Measurements from ENCODE around the gene DYSF. TPM values are rescaled to one million over a fixed set of nuclear protein-coding genes. Genes with fewer than 3 reads are reported as not detected.

The DYSF gene
- total RNA-seq, 1 experiment from 2014 or later, result 5.5 TPM

DNA sequence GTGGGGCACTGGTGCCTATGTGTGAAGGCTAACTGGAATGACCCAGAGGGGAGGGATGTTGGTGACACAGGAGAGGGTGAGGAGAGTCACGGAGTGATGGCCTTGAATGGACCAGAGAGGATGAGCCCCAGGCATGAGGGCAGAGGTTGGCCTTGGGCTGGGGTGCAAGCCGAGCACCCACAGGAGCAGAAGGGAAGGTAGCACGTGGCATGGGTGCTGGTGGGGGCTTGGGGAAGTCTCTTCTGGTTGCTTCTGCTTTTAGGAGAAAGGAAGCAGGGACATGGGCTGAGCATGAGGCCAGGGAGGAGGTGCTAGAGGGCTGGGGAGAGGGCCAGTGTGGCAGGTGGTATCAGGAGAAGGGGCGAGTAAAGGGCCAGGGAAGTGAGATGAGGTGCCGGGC is 183.8 kb downstream of the DYSF start:
- no peak overlapping the region for H3K27ac ChIP-seq (ENCODE audit: insufficient read length, low read depth, low read length)
- no peak overlapping the region for H4K8ac ChIP-seq (replicated peaks; ENCODE audit: insufficient read length, low read depth, low read length)
- H3T11ph ChIP-seq (ENCODE audit: low read length), result no peak overlapping the region
- H2AK5ac ChIP-seq (ENCODE audit: insufficient read length, low read length), result no peak overlapping the region
- no peak overlapping the region for H3K23ac ChIP-seq (ENCODE audit: insufficient read length, low read depth, low read length)
- Mint-ChIP-seq H3K27me3 (ENCODE audit: low read depth) (no peaks in the 10 kb centered on the region), H3K36me3 (ENCODE audit: insufficient read depth in 1 of 3, low read depth in 3 of 3) (no peaks in the 10 kb centered on the region), H3K27ac (no peak overlapping the region), H3K9me3 (no peaks in the 10 kb centered on the region), H3K4me3 (no peak overlapping the region), H3K4me1 (peaks cover 0 to 2% of the 10 kb centered on the region in 2 experiments; a peak in 2 of 4 replicates)
- no peak overlapping the region for H4K5ac ChIP-seq (ENCODE audit: insufficient read length, low read depth, low read length)
- no peak overlapping the region for H4K91ac ChIP-seq (ENCODE audit: insufficient read length, low read depth, low read length)
- H3K14ac ChIP-seq (ENCODE audit: insufficient read depth, low read length), result no peak overlapping the region; the same call in 1 of the 2 replicates
- WGBS (ENCODE audit: extremely low coverage, insufficient read length, low lambda C conversion rate), result no CpG with 5 or more reads among the region's 5 CpGs
- H2AFZ ChIP-seq (ENCODE audit: low read length), result no peak overlapping the region
- H2BK120ac ChIP-seq (ENCODE audit: low read depth, low read length, poor library complexity, severe bottlenecking), result no peak overlapping the region
- no peak overlapping the region for H3K56ac ChIP-seq (ENCODE audit: insufficient read length, low read depth, low read length)
- TF ChIP-seq, protein P1, sequence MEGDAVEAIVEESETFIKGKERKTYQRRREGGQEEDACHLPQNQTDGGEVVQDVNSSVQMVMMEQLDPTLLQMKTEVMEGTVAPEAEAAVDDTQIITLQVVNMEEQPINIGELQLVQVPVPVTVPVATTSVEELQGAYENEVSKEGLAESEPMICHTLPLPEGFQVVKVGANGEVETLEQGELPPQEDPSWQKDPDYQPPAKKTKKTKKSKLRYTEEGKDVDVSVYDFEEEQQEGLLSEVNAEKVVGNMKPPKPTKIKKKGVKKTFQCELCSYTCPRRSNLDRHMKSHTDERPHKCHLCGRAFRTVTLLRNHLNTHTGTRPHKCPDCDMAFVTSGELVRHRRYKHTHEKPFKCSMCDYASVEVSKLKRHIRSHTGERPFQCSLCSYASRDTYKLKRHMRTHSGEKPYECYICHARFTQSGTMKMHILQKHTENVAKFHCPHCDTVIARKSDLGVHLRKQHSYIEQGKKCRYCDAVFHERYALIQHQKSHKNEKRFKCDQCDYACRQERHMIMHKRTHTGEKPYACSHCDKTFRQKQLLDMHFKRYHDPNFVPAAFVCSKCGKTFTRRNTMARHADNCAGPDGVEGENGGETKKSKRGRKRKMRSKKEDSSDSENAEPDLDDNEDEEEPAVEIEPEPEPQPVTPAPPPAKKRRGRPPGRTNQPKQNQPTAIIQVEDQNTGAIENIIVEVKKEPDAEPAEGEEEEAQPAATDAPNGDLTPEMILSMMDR (conservative IDR thresholded peaks at IDR 0.05), result no peak
- no peaks in the 10 kb centered on the region for H4K20me1 ChIP-seq (ENCODE audit: control insufficient read depth, insufficient read depth, insufficient read length)
- no peaks in the 10 kb centered on the region for H3K79me2 ChIP-seq (ENCODE audit: insufficient read depth, low read length)
- no peaks in the 10 kb centered on the region for H3K9me3 ChIP-seq (ENCODE audit: control insufficient read depth, low read depth, low read length)
- no peak overlapping the region for H3K9ac ChIP-seq (ENCODE audit: extremely low read depth, insufficient read length, low read length)
- no peak overlapping the region for H3K4me2 ChIP-seq (ENCODE audit: insufficient read depth, insufficient read length, low read length)
- H3K18ac ChIP-seq (ENCODE audit: insufficient read length, low read depth, low read length), result no peak overlapping the region
- DNase-seq, result peak; percentile 12
- H3K27me3 ChIP-seq (ENCODE audit: insufficient read depth, low read length), result no peaks in the 10 kb centered on the region
- H3K4me1 ChIP-seq (ENCODE audit: insufficient read depth, low read length), result no peaks in the 10 kb centered on the region
- H3K4ac ChIP-seq (ENCODE audit: low read depth, low read length), result no peak overlapping the region
- no peaks in the 10 kb centered on the region for H3K23me2 ChIP-seq (ENCODE audit: insufficient read length, low read depth, low read length, poor library complexity, severe bottlenecking)
- H2BK15ac ChIP-seq (ENCODE audit: low read depth, low read length), result no peak overlapping the region
- H2BK12ac ChIP-seq (ENCODE audit: insufficient read length, low read depth, low read length), result no peak overlapping the region
- H2BK5ac ChIP-seq (ENCODE audit: insufficient read length, low read length), result no peak overlapping the region
- H2BK20ac ChIP-seq (ENCODE audit: low read depth, low read length, poor library complexity, severe bottlenecking), result no peak overlapping the region
- no peaks in the 10 kb centered on the region for H3K79me1 ChIP-seq (ENCODE audit: insufficient read depth, low read depth, low read length, poor library complexity, severe bottlenecking)

Measured in H9 (cell line).